Measurements from ENCODE around the gene ILDR2.
A peak's percentile ranks its signal among the peaks of the same experiment; 100 is the strongest.
"Not testable (repeated sequence)": the region's sequence is repeated elsewhere in the genome, so short reads cannot be mapped to it uniquely, and the experiment has no call there.

ILDR2 gene

GRCh38 chr1:166884040-166884642 lies 91.2 kb downstream of the ILDR2 start:
- DNase-seq = peak; percentile 11

GRCh38 chr1:166882893-166883292 lies 92.4 kb downstream of the ILDR2 start:
- no peak for DNase-seq

- not testable (repeated sequence) for DNase-seq
These were observed 97.0 kb downstream of the ILDR2 start for GRCh38 chr1:166878173-166878917.

DNA sequence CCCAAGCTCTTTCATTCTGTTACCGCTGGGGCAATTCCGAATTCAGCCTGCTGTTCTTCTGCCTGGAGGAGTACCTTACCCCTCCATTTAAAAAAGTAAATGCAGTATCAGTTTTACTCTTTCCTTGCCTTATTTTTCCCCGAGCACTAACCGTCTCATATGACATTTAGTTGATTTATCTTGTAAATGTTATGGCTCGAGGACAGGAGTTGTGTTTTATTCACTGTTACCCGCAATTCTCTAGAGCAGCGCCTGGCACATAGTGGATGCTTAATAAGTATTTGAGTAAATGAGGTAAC lies 98.9 kb downstream of the ILDR2 start:
- no peak for DNase-seq

GRCh38 chr1:166875734-166876539 lies 99.4 kb downstream of the ILDR2 start, which contains the start of gene TADA1:
TSS of gene TADA1 (minus strand) at chr1:166876264. CDS start at chr1:166876233, 31 bp downstream.
- peak; percentile 97 for DNase-seq

GRCh38 chr1:166875302-166875733 lies 100.0 kb downstream of the ILDR2 start:
- DNase-seq = no peak

GRCh38 chr1:166874464-166874863 lies 100.9 kb downstream of the ILDR2 start:
- DNase-seq = no peak

- DNase-seq = no peak
These were observed 104.8 kb downstream of the ILDR2 start for GRCh38 chr1:166870584-166870983.

DNA sequence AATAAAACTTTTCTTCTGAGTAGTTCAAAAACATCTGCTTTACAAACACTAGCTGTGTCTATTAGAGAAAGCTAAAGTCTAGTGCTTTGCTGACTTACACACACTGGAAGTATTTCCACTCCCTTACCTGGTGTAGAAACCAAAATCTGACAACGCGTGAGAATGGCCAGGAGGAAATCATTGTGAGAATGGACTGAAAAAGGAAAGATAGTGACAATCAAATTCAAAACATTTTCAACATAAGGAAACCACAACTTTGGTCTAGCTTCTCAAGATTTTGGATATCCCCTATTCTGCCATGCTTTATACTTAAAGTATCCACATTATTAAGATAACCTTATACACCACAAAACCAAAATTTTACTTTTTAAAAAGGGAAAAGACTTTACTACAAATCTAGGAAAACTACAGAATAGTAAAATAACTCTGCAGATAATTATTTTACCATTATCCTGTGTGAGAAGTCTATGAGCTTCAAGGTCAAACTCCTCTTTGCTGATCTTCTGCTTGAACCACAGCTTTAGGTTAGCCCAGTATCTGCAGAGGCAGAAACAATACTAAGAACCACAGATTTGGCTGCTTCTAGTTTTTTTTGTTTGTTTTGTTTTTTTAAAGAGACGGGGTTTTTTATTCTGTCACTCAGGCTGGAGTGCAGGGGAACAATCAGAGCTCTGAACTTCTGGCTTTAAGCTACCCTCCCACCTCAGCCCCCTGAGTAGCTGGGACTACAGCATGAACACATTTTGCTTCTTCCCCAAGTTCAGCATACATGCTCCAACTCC lies 105.8 kb downstream of the ILDR2 start:
- DNase-seq = no peak

GRCh38 chr1:166868639-166869038 lies 106.7 kb downstream of the ILDR2 start:
- DNase-seq = no peak

DNA sequence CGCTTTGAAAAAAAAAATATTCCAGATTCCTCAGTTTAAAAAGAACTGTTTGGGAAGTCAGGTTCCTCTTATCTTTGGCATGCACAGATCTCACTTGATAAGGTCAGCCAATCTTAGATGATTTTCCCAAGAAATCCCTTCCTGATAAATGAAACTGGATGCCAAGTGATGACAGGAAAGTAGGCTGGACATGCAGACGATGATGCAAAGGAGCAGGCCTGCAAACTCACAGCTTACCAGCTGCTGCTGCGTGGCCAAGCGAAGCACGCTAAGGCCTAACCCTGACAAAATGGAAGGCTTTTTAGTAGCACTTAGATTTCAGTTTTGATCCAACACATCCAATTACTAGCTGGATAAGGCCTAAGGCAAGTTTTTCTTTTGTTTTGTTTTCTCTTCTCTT lies 109.4 kb downstream of the ILDR2 start:
- DNase-seq = no peak

GRCh38 chr1:166859597-166859996 lies 115.7 kb downstream of the ILDR2 start:
- DNase-seq = no peak

GRCh38 chr1:166858726-166859419 lies 116.5 kb downstream of the ILDR2 start:
- DNase-seq = no peak

Data from EL (cell line).